GM18511 (cell line): ENCODE data around the gene PIN1.
"Not testable (repeated sequence)": the region's sequence is repeated elsewhere in the genome, so short reads cannot be mapped to it uniquely, and the experiment has no call there.

Experiments used
- ATAC-seq: cut with Tn5 transposase; IDR thresholded peaks from one replicate; pipeline ENCODE4 v1.9.1; 2021; ENCODE audit warnings: mild to moderate bottlenecking, moderate library complexity; ENCODE audit not compliant: unreplicated experiment

Gene PIN1

GRCh38 chr19:9818175-9818733, 16.9 kb upstream of the PIN1 start:
- no peak for ATAC-seq

GRCh38 chr19:9818734-9819595, 16.2 kb upstream of the PIN1 start, which contains the start of gene FBXL12:
TSS of gene FBXL12 (minus strand) at chr19:9819079. CDS start at chr19:9818813, 266 bp downstream.
- peak; percentile 88 for ATAC-seq

- ATAC-seq, result no peak
These were observed 15.6 kb upstream of the PIN1 start for GRCh38 chr19:9819596-9819909.

- ATAC-seq, result not testable (repeated sequence)
These were observed 15.1 kb upstream of the PIN1 start for GRCh38 chr19:9820034-9820433.

GRCh38 chr19:9823816-9824215, 11.3 kb upstream of the PIN1 start:
- no peak for ATAC-seq

- ATAC-seq, result peak; percentile 95
These were observed 7.6 kb upstream of the PIN1 start, which contains the start of gene UBL5 for GRCh38 chr19:9827289-9828238. TSS of gene UBL5 (plus strand) at chr19:9827918. CDS start at chr19:9828338, 420 bp downstream.

GRCh38 chr19:9828551-9829063, 6.5 kb upstream of the PIN1 start:
- ATAC-seq, result no peak

GRCh38 chr19:9834307-9834725, 802 bp upstream of the PIN1 start:
- no peak for ATAC-seq

GRCh38 chr19:9835507-9835949, 410 bp downstream of the PIN1 start:
- ATAC-seq, result peak; percentile 20

GRCh38 chr19:9836021-9836420, 903 bp downstream of the PIN1 start:
- no peak for ATAC-seq

GRCh38 chr19:9838324-9838723, 3.2 kb downstream of the PIN1 start:
- ATAC-seq, result no peak

GRCh38 chr19:9839415-9839814, 4.3 kb downstream of the PIN1 start:
- ATAC-seq, result no peak

GRCh38 chr19:9842834-9843625, 7.9 kb downstream of the PIN1 start:
- ATAC-seq, result no peak

GRCh38 chr19:9843626-9844273, 8.6 kb downstream of the PIN1 start:
- not testable (repeated sequence) for ATAC-seq

GRCh38 chr19:9847087-9847671, 12.1 kb downstream of the PIN1 start:
- ATAC-seq, result no peak

GRCh38 chr19:9848060-9848459, 12.9 kb downstream of the PIN1 start:
- no peak for ATAC-seq

GRCh38 chr19:9848762-9849161, 13.6 kb downstream of the PIN1 start:
- no peak for ATAC-seq

- no peak for ATAC-seq
These were observed 14.7 kb downstream of the PIN1 start for GRCh38 chr19:9849791-9850190.

GRCh38 chr19:9850235-9850959, 15.3 kb downstream of the PIN1 start:
- no peak for ATAC-seq
